Chondrocyte (in vitro differentiated cells): Measurements from ENCODE around the gene GALNS. TPM values are rescaled to one million over a fixed set of nuclear protein-coding genes. Genes with fewer than 3 reads are reported as not detected.

Source experiments
- DNase-seq: peaks from one replicate; pipeline ENCODE4 v3.0.0; 2021; ENCODE audit warnings: mixed read lengths, low spot score
- H3K27ac Mint-ChIP-seq: one replicate; pipeline ENCODE4 v1.8.0; 2021; ENCODE audit warnings: mild to moderate bottlenecking, moderate library complexity, mixed read lengths; ENCODE audit not compliant: unreplicated experiment
- H3K27me3 Mint-ChIP-seq: 2 replicates; pipeline ENCODE4 v1.8.0; 2021; ENCODE audit warnings: low read depth, mixed read lengths
- H3K36me3 Mint-ChIP-seq: 2 replicates; pipeline ENCODE4 v1.8.0; 2021; ENCODE audit warnings: low read depth, mixed read lengths
- H3K4me1 Mint-ChIP-seq: 2 replicates; pipeline ENCODE4 v1.8.0; 2021; ENCODE audit warnings: low read depth, mild to moderate bottlenecking, mixed read lengths
- H3K4me3 Mint-ChIP-seq: one replicate; pipeline ENCODE4 v1.8.0; 2021; ENCODE audit warnings: mild to moderate bottlenecking, moderate library complexity, mixed read lengths; ENCODE audit not compliant: unreplicated experiment
- H3K9me3 Mint-ChIP-seq: 2 replicates; pipeline ENCODE4 v1.8.0; 2021; ENCODE audit warnings: low read depth, mixed read lengths
- total RNA-seq: library from RNA; stranded (reverse); gene quantifications from 3 replicates; pipeline ENCODE4 v1.2.1, GENCODE V29; 2021
- TF ChIP-seq, protein P1 (sequence below): fragments of 200-600 bp; sonication (generic); IDR thresholded peaks from 2 replicates; pipeline ENCODE4 v1.5.0; 2021; ENCODE audit warnings: antibody characterized with exemption, mild to moderate bottlenecking, moderate library complexity

Gene GALNS
- total RNA-seq, 1 donor from 2014 or later = 34.1 TPM

GRCh38 chr16:88903267-88903666 lies 46.5 kb upstream of the GALNS start:
- TF ChIP-seq, protein P1, sequence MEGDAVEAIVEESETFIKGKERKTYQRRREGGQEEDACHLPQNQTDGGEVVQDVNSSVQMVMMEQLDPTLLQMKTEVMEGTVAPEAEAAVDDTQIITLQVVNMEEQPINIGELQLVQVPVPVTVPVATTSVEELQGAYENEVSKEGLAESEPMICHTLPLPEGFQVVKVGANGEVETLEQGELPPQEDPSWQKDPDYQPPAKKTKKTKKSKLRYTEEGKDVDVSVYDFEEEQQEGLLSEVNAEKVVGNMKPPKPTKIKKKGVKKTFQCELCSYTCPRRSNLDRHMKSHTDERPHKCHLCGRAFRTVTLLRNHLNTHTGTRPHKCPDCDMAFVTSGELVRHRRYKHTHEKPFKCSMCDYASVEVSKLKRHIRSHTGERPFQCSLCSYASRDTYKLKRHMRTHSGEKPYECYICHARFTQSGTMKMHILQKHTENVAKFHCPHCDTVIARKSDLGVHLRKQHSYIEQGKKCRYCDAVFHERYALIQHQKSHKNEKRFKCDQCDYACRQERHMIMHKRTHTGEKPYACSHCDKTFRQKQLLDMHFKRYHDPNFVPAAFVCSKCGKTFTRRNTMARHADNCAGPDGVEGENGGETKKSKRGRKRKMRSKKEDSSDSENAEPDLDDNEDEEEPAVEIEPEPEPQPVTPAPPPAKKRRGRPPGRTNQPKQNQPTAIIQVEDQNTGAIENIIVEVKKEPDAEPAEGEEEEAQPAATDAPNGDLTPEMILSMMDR = no peak
- Mint-ChIP-seq H3K36me3 (no peaks in the 10 kb centered on the region), H3K27ac (no peak overlapping the region), H3K4me1 (peaks cover 6% of the 10 kb centered on the region), H3K9me3 (no peaks in the 10 kb centered on the region), H3K27me3 (peaks cover 12% of the 10 kb centered on the region), H3K4me3 (no peak overlapping the region)
- no peak for DNase-seq

DNA sequence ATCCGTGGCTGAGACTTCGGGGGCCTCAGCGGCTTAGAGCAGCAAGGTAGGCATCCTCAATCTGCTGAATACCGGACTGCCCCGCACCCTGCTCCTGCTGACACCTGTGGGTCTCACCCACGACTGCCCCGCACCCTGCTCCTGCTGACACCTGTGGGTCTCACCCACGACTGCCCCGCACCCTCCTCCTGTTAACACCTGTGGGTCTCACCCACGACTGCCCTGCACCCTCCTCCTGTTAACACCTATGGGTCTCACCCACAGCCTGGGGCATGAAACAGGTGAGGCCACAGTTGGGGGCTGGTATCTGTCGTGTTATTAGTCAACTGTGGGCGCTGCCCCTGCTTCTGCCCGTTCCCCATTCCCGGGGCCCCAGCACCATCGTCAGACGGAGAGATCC lies 46.0 kb upstream of the GALNS start:
- TF ChIP-seq, protein P1 = no peak
- no peak for DNase-seq
- H3K36me3 Mint-ChIP-seq = no peaks in the 10 kb centered on the region
- peaks cover 12% of the 10 kb centered on the region for H3K27me3 Mint-ChIP-seq
- no peak overlapping the region for H3K4me3 Mint-ChIP-seq
- H3K4me1 Mint-ChIP-seq = peaks cover 4% of the 10 kb centered on the region
- no peak overlapping the region for H3K27ac Mint-ChIP-seq
- H3K9me3 Mint-ChIP-seq = no peaks in the 10 kb centered on the region

- TF ChIP-seq, protein P1 = peak; percentile 39
- no peak overlapping the region for H3K4me3 Mint-ChIP-seq
- H3K27me3 Mint-ChIP-seq = peaks cover 12% of the 10 kb centered on the region
- H3K9me3 Mint-ChIP-seq = no peaks in the 10 kb centered on the region
- peaks cover 3% of the 10 kb centered on the region for H3K4me1 Mint-ChIP-seq
- DNase-seq = no peak
- no peaks in the 10 kb centered on the region for H3K36me3 Mint-ChIP-seq
- no peak overlapping the region for H3K27ac Mint-ChIP-seq
These were observed 45.1 kb upstream of the GALNS start for GRCh38 chr16:88901718-88902337.

GRCh38 chr16:88900662-88901052 lies 43.9 kb upstream of the GALNS start:
- Mint-ChIP-seq H3K4me1 (peaks cover 3% of the 10 kb centered on the region), H3K27ac (no peak overlapping the region)

GRCh38 chr16:88899901-88900661 lies 43.3 kb upstream of the GALNS start:
- Mint-ChIP-seq H3K4me1 (peaks cover 3% of the 10 kb centered on the region), H3K27ac (no peak overlapping the region)
- TF ChIP-seq, protein P1 = no peak

More at GRCh38 chr16:88900662-88901052, 43.9 kb upstream of the GALNS start:
- DNase-seq = no peak
- Mint-ChIP-seq H3K27me3 (peaks cover 10% of the 10 kb centered on the region), H3K9me3 (no peaks in the 10 kb centered on the region), H3K36me3 (no peaks in the 10 kb centered on the region), H3K4me3 (no peak overlapping the region)
- TF ChIP-seq, protein P1 = no peak

More at GRCh38 chr16:88899901-88900661, 43.3 kb upstream of the GALNS start:
- no peak for DNase-seq
- Mint-ChIP-seq H3K4me3 (no peak overlapping the region), H3K36me3 (no peaks in the 10 kb centered on the region), H3K27me3 (peaks cover 10% of the 10 kb centered on the region), H3K9me3 (no peaks in the 10 kb centered on the region)
